ENCODE measurements around the gene SLC28A1.
"Not testable (repeated sequence)": the region's sequence is repeated elsewhere in the genome, so short reads cannot be mapped to it uniquely, and the experiment has no call there.

Gene SLC28A1

DNA sequence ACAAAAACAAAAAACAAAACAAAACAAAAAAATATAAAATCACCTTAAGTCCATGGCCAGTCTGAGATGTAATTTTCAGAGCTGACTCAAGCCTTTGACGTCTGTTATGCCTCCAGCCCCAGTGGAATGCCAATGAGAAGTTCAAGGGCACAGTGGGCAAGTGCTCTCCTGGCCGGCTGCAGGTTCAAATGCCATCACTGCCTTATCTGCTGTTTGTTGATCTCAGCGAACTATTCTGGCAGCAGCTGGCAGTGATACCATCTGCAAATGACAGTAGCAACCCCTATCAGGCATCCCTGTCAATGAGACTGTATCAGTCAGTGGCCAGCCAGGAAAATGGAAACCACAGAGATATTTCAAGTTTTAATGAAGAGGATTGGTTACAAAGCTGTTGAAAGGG is 86.4 kb downstream of the SLC28A1 start:
- DNase-seq (ENCODE audit: low read depth) = no peak

DNA sequence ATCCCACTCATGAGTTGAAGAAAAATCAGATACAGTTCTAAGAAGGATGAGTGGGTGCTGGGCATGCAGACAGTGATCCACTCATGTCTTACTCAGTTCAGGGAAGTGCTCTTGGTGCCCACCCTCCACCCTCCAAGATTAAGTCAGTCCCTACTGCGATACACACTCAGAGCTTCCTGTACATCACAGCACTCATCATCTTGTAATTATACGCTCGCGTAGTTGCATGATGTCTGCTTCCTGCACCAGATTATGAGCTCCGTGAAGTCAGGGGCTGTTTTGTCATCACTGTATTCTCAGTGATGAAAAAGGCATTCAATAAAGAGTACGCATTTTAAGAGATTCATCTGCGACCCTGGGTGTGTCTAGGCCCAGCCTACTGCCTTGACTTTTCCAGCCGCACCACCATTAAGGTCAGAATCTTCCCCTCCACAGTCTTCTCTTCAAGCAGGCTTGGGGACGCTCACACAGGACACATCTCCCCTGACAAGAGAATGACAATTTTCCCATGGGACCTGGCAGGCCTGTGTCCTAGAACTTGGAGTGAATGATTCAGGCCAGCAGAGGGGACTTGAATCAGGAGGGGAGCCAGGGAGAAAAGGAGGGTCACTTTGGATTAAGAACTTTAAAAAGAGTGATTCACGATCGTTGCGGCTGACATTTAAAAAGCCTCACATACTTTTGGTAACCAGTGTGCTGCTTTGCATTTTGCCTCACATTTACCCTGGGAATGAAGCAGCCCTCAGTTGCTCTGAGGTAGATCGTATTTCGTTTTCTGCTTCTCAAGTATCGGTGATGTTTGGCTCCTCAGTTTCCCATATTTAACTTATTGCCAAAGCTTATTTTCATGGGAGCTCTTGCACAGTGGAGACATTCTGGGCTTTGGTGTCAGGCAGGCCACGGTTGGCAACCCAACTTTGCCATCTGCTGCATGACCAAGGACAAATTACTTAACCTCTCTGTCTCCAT is 89.3 kb downstream of the SLC28A1 start:
- no peak for DNase-seq (ENCODE audit: low read depth)

DNA sequence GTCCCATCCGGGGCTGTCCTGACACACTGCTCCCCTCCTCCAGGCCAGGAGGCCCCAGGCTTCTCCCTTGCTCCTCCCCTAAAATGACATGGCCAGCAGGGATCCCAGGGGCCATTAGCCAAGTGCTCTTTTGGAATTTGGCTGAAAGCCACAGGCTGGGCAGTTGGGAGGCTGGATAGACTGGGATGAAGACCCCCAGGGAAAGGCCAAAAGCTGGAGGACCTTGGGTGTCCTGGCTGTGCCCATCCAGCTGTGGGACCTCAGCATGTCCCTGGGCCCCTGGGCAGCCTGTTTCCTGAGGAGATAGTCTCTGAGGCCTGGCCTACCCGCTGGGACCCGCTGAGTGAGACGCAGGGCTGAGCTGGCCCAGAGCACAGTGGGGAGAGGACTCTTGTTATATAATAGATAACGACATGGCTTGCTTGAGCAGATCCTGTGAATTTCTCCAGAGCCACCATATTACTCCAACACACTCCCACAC is 91.4 kb downstream of the SLC28A1 start:
- no peak for DNase-seq (ENCODE audit: low read depth)

DNA sequence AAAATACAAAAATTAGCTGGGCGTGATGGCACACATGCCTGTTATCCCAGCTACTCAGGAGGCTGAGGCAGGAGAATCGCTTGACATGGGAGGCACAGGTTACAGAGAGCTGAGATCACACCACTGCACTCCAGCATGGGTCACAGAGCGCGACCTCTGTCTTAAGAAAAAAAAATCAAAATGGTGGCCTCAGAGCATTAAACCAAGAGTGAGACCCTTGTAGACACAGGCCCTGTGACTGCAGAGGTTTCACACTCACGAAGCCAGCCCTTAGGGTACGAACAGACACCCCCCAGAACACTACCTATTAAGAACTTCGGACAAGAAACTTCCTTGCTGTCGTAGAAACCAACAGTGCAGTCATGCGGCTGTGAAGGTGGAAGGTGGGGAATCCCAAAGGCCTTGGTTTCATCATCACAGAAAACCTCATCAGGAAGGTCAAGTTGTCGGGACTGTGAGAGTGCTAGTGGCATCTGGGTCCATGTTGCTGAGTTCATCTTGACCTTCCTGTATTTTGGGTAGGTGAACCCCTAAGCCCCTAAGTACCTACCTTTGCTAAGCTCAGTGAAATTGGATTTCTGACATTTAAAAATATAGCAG is 92.4 kb downstream of the SLC28A1 start:
- no peak for DNase-seq (ENCODE audit: low read depth)

DNA sequence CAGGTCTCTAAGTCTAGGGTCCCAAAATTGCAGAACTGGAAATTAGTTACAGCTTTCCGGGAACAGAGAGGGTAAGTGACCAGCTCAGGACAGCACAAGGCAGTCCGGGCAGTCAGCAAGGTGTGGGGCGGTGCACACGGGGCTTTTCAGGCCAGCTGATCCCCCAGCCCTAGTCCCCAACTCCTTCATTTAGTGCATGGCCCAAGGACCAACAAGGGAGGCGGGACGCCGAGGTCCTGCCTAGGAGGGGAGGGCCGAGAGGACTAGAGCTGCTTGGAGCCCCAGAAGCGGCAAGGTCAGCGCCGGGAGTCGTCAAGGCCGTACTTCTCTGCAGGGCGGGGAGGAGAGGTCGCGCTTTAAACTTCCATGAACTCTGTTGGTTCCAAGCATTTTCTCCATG is 95.2 kb downstream of the SLC28A1 start:
- no peak for DNase-seq (ENCODE audit: low read depth)

DNA sequence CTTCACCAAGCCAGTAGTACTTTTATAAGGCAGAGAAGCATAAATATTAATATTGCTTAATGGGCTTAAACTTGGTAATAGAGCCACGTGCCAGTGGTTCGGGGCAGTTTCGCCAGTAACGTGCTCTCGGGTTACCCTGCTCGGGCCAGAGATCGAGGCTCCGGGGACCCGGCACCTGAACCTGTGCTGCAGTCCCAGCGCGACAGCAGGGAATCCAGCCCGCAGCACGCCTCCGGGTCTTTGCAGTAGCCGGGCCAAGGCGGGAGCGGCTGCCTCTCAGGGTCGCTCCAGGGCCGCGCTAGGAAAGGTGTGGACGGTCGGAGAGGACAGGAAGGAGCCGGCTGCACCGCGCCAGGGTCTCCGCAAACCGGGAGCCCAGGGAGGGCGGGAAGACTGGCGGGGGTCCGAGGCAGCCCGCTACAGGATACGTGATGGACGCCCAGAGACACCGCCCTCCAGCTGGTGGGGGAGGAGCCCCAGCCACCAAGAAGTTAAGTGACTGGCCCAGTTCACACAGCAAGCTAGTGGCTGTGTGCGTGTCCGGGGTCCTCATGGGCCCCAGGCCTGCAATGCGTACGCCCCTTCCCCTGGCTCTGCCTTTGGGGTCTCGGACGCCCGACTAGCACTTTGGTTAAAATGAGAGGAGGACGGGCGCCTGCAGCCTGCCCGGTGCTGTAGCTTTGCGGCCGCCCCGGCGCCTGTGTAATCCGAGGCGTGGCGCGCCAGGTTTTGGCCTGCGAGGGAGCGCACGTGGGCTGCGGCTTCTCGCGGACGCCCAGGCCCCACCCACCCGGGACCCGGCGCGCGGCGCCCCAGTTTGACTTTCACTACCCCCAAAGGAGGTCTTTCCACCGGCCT is 96.0 kb downstream of the SLC28A1 start:
- DNase-seq (ENCODE audit: low read depth) = peak; percentile 94

DNA sequence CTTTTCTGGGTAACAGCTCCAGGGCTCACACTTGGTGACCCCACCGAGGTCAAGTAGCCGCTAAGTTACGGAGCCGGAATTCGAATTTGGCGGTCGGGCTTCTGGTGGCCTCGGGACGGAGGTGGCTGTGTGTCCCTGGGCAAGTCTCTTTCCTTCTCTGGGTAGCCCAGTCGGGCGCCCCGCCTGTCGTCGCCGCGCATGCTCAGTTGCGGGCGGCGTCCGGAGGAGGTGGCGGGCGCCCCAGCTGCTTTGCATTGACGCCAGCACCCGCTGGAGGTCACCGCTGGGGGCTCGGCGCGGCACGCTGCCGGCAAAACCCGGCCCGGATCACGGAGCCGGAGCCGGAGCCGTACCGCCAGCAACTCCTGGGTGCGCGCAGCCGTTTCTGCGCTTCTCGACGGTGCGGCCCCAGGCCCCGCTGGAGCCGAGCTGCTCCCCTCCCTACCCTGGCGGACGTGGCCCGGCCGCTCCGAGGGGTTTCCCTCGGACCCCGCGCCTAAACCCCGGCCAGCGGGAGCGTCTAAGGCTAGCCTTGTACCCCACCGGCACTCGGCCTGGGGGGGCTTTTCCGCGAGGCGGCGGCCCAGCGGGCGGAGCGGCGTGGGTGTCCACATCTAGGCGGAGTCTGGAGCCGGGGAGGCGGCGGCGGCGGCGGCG is 96.7 kb downstream of the SLC28A1 start:
- DNase-seq (ENCODE audit: low read depth) = peak; percentile 98

DNA sequence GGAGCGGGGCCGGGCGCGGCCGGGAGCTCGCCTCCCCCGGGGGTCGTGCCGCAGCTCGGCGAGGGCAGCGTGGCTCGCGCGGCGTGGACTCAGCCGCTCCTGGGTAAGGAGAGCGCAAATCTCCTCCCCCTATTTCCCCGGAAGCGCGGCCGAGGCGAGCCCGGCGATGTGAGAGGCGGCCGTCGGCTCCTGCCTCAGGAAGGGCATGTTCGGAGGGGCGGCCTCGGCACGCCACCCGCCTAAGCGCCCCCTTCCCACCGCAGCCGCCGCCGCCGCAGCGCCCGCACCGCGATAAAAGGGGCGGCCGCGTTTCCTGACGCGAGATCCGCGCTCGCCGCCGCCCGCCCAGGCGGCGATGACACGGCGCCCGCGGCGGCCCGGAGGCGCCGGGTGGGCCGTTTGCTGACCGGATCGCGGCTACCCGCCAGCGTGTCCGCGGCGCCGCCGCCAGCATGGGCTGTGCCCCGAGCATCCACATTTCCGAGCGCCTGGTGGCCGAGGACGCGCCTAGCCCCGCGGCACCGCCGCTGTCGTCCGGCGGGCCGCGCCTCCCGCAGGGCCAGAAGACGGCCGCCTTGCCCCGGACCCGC is 97.3 kb downstream of the SLC28A1 start, which contains the start of gene PDE8A:
TSS of gene PDE8A (plus strand) at position 146 of the 590 bp plus-strand sequence. CDS start at position 453, 307 bp downstream.
- peak; percentile 55 for DNase-seq (ENCODE audit: low read depth)

DNA sequence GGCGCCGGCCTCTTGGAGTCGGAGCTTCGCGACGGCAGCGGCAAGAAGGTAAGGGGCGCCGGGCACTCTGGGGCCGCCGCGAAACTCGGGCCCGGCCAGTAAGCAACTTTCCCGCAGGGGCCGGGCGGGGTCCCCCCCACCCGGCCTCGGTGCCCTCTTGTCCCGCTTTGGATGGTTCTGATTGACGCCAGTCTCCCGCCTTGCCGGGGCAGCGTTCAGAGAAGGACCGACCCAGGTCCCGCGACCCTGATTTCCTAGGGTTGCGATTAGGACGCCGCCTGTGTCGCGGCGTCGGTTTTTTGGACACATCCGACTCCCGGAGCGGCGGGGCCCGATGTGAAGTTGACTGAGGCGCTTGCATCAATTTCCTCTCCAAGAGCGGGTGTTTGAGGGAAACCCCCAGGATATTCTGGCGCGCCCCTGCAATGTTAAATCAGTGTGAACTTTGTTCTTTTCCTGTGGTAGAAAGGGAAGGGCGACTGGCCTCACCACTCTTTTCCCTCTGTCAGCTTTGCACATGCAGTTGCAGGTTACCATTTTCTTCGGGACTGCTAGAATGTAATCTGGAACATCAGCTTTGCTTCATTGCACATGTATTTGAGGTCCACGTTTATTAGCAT is 97.9 kb downstream of the SLC28A1 start:
- DNase-seq (ENCODE audit: low read depth) = peak; percentile 45

DNA sequence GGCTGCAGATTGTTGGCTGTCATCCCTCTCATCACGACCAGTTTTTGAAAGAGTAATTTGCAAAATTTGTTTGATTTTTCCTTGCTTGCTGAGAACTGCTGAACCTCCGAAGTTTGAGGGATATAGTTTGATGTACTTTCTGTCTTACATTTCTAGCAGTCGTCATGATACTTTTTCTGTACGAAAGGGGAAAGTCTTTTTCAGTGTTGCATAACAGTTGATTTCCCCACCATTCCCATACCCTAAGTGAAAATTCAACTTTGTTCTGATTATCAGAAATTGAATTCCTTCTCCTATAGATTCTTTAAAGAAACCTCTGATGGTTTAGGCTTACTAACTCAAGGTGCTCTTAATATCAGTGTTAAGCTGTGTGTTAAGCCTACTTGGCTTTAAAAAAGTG is 98.8 kb downstream of the SLC28A1 start:
- DNase-seq (ENCODE audit: low read depth) = peak; percentile 38

DNA sequence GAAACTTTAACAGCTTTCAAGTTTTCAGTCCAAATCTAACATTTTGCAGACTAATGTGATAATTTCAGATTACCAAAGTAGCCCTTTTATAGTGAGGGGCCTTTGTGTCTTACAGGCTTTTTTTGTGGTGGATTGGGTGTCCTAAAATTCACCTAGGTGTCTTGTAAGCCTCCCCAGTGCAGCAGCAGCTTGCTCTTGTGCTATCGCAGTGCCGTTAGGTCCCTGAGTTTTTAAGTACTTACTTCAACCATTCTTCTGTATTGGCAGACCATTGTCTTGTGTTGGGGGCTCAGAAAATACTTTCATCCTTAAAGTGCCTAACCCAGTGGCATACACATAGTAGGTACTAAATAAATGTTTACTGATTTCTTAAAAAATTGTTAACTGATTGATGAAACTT is 99.2 kb downstream of the SLC28A1 start:
- DNase-seq (ENCODE audit: low read depth) = no peak

DNA sequence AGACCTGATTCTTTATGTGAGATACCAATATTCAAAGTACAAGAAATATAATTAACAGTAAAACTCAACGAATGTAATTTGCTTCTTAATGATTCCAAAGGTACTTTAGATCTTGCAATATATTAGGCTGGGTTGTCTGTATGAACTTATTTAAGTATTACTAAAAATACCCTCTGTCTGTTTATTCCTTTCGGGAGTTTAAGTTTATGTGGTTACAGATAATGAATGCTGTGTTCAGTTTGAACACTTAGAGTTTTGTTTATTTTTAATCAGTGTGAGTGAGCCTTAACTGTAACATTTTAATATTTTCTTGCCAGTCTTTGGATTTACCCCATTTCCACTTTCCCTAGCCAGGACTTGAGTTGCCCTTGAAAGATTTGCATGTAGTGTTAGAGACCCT is 100.7 kb downstream of the SLC28A1 start:
- DNase-seq (ENCODE audit: low read depth) = no peak

DNA sequence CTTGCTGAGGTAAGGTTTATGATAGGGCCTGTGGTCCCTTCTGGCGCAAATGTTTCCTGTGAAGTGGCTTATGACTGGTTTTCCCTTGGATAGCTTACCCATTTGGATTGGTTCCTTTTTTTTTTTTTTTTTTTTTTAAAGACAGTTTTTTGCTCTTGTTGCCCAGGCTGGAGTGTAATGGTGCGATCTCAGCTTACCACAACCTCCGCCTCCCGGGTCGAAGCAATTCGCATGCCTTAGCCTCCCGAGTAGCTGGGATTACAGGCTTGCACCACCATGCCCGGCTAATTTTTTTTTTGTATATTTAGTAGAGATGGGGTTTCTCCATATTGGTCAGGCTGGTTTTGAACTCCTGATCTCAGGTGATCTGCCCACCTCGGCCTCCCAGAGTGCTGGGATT is 102.9 kb downstream of the SLC28A1 start:
- not testable (repeated sequence) for DNase-seq (ENCODE audit: low read depth)

DNA sequence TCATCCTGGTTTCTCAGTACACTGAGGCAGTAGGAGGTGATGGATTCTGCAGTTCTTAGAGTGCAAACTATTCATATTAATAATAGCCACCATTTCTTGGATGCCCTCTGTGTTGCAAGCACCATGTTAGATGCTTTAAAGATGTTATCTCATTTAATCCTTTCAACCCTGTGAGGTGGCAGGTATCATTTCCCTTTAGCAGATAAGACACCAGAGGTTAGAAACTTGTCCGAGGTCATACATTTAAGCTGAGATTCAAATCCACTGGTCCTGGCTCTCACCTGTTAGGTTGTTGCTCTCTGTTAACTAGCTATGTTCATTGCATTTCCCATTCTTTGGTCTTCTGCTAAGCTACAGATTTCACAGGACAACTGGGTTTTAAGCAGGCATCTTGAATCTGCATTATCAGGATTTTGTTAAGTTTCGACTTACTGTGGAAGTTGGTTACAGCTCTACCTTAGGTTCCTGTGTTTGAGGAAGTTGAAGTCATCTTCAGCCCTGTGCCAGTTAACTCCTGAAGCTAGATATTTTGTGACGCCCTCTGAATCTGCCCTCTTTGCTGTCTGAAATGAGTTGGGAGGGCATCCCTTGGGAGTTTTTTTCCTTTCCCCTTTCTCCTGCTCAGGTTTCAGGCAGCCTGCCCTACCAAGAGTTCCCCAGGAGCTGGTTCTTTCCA is 103.6 kb downstream of the SLC28A1 start:
- DNase-seq (ENCODE audit: low read depth) = no peak

DNA sequence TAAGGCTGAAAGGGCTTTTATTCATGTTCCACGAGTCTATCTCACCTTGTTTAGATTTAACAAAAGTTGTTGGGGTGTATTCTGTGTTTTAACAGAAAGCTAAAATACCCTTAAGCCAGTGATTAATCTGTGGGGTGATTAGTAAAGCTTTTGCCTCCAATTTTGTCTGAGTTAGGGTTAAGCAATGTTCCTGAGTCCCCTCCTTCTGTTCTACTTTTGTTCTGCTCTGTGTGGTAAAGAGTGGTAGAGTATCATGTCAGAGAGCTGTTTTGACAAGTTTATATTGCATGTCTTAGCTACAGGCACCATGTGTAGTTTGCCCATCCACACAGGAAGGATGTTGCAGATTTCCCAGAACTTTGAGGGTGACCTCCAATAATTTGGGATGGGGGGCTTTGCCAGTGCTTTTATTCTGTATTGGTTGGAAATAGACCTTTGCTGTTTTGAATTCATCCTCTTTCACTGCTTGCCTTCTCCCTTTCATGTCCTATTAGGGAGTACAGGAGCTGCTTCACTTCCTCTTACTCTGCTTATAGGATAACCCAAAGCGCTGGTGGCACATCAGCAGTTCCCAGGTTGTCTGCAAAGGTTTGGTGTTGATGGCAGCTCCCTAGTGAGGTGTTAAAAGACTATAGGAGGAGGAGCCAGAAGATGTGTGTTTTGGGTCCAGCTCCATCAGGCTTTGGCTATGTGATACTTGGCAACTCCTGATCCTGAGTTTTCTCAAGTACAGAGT is 104.6 kb downstream of the SLC28A1 start:
- DNase-seq (ENCODE audit: low read depth) = no peak

DNA sequence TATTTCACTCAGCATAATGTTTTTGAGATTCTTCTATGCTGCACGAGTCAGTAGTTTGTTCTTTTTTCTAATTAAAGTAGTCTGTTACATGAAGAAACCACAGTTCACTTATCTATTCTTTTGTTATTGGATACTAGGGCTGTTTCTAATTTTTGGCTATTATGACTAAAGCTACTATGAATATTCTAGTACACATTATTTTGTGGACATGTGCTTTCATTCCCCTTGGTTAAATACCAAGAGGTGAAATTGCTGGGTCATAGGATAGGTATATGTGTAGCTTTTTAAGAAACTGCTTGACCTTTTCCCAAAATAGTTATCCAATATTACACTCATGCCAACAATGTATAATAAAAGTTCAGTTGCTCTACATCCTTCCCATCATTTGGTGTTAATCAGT is 106.0 kb downstream of the SLC28A1 start:
- no peak for DNase-seq (ENCODE audit: low read depth)

DNA sequence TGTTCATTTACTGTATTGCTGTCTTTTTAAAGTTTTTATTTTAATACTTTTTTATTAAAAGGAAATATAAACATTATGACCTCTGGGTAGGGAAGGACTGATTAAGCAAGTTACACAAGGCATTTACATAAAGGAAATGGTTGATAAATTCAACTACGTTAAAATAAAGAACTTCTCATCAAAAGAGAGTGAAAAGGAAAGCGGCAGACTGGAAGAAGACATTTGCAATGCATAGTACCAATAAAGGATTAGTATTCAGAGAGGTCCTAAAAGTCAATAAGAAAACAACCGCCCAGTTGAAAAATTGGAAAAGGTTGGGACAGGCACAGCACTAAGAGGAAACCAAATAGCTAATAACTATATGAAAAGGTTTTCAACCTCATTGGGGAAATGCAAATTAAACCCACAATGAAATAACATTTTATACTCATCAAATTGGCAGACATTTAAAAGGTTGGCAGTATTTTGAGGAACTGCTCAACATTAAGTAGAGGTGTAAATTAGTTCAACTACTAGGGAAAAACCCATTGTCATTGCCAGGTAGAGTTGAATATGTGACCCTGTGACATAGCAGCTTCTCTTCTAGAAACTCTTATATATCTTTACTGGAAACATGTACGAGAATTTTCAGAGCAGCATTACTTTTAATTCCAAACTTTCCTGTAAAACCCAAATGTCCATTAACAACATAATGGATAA is 106.7 kb downstream of the SLC28A1 start:
- no peak for DNase-seq (ENCODE audit: low read depth)

DNA sequence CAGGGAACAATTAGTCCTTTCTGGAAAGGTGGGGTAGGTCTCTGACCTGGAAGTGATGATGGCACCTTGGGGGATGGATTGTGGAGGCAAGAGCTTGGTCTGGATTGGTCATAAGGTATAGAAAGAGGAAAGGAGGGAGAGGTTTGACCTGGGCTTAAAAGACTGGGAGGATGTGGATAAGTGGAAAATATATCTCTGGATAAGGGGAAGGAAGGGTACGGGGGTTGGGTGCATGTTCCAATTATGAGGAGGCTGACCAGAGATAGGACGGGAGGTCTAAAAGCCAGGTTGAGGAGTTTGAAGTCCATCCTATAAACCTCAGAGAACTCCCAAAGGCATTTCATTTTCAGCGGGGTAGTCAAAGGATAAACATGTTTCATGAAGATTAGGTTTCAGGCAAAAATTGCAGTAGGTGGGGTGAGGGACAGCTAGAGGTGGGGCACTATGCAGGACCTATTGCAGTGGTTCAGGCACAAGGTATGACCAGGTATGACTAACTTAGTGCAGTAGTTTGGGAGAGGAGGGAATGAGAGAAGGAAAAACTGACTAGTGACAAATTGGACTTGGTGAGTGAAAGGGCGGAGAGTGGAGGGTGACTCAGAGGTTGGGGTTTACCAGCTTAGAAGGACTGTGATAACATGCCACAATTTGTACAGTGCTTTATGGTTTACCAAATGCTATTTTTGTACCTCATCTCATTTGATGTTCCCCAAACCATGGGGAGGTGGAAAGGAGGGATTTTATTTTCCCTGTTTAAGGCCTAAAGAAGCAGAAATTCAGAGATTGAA is 107.9 kb downstream of the SLC28A1 start:
- peak; percentile 90 for DNase-seq (ENCODE audit: low read depth)
